ENCODE results near the gene MBNL2. TPM values are rescaled to one million over a fixed set of nuclear protein-coding genes. Genes with fewer than 3 reads are reported as not detected.

Gene MBNL2
- total RNA-seq, 2 donors from 2014 or later: 28.2 to 61.8 TPM

- DNase-seq: no peak
- peak overlapping the region; percentile 24 for H3K27ac ChIP-seq
- no peaks in the 10 kb centered on the region for H3K4me1 ChIP-seq
- H3K9ac ChIP-seq (ENCODE audit: low read depth in 2 of 2, low read length in 2 of 2): no peak overlapping the region
- no peaks in the 10 kb centered on the region for H3K36me3 ChIP-seq
- no peaks in the 10 kb centered on the region for H3K9me3 ChIP-seq
- no peak overlapping the region for H3K4me3 ChIP-seq
- intact Hi-C loops (cut with DNase I): no loop called here
- TF ChIP-seq, protein P1, sequence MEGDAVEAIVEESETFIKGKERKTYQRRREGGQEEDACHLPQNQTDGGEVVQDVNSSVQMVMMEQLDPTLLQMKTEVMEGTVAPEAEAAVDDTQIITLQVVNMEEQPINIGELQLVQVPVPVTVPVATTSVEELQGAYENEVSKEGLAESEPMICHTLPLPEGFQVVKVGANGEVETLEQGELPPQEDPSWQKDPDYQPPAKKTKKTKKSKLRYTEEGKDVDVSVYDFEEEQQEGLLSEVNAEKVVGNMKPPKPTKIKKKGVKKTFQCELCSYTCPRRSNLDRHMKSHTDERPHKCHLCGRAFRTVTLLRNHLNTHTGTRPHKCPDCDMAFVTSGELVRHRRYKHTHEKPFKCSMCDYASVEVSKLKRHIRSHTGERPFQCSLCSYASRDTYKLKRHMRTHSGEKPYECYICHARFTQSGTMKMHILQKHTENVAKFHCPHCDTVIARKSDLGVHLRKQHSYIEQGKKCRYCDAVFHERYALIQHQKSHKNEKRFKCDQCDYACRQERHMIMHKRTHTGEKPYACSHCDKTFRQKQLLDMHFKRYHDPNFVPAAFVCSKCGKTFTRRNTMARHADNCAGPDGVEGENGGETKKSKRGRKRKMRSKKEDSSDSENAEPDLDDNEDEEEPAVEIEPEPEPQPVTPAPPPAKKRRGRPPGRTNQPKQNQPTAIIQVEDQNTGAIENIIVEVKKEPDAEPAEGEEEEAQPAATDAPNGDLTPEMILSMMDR (IDR thresholded peaks at IDR 0.05): no peak
- no peaks in the 10 kb centered on the region for H3K27me3 ChIP-seq
Observed at GRCh38 chr13:97422118-97423054, 200.3 kb downstream of the MBNL2 start.

DNA sequence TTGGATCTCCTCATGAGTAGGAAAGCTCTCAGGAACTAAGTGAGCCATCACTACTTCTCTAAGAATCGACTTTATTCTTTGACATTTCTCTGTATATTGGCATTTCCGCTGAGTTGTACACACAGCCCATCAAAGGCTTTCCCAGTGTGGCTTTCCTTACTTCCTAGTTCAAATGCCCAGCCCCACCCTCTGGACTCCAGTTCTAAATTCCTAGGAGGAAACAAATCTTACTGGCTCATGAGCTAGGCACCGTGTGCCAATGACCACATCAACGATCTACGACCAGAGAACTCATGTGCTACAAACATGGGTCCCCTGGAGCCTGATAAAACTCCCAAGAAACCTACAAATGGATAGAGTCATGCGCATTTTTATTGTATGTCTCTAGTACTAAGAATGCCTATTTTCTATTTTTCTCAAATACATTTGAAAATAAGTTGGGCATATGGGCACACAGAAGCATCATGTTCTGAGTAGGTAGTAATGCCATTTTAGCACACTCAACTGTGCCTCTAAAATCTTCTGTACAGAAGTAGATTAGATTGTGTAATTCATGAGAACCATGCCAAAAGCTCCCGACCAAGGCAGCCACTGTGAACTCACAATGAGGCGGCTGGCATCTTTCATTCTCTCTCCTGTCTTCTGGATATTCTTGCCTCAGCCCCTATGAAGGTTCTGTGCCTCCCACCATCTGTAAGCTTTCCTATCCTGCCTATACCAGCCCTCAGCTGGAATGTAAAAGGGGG, 201.3 kb downstream of the MBNL2 start:
- H3K27me3 ChIP-seq: no peaks in the 10 kb centered on the region
- TF ChIP-seq, protein P1 (IDR thresholded peaks at IDR 0.05): no peak
- no peak overlapping the region for H3K9ac ChIP-seq (ENCODE audit: low read depth in 2 of 2, low read length in 2 of 2)
- no peak overlapping the region for H3K4me3 ChIP-seq
- no peaks in the 10 kb centered on the region for H3K36me3 ChIP-seq
- no peaks in the 10 kb centered on the region for H3K9me3 ChIP-seq
- intact Hi-C loops (cut with DNase I): no loop called here
- no peaks in the 10 kb centered on the region for H3K4me1 ChIP-seq
- DNase-seq: no peak
- H3K27ac ChIP-seq: no peak overlapping the region

GRCh38 chr13:97425590-97425989, 203.5 kb downstream of the MBNL2 start:
- no peak overlapping the region for H3K27ac ChIP-seq
- H3K4me3 ChIP-seq: no peak overlapping the region
- H3K4me1 ChIP-seq: peaks cover 6% of the 10 kb centered on the region
- no peak overlapping the region for H3K9ac ChIP-seq (ENCODE audit: low read depth in 2 of 2, low read length in 2 of 2)
- intact Hi-C loops (cut with DNase I): no loop called here
- TF ChIP-seq, protein P1 (IDR thresholded peaks at IDR 0.05): no peak
- H3K36me3 ChIP-seq: no peaks in the 10 kb centered on the region
- no peaks in the 10 kb centered on the region for H3K27me3 ChIP-seq
- H3K9me3 ChIP-seq: no peaks in the 10 kb centered on the region
- DNase-seq: no peak

DNA sequence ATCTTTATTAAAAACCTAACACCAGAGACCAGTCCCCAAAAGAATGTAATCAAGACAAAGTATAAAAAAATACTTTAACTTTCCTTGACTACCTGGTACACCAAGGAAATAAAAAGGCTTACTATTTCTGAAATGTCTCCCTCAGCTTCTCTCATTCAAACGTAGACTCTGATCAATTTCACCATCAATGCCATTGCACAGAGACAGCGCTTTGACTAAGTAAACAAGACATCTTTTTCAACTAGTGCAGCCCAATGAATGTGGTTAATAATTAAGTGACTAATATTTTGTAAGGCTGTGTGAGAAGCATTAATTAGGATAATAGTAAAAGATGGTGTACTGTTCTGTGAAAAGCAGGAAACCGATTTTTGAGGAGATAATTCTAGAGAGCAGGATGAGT, 204.6 kb downstream of the MBNL2 start:
- Histone ChIP-seq H3K36me3 (no peaks in the 10 kb centered on the region), H3K4me1 (peaks cover 8% of the 10 kb centered on the region), H3K27me3 (no peaks in the 10 kb centered on the region), H3K4me3 (no peak overlapping the region), H3K9ac (ENCODE audit: low read depth in 2 of 2, low read length in 2 of 2) (no peak overlapping the region), H3K27ac (no peak overlapping the region), H3K9me3 (no peaks in the 10 kb centered on the region)
- TF ChIP-seq, protein P1 (IDR thresholded peaks at IDR 0.05): no peak
- no peak for DNase-seq
- intact Hi-C loops (cut with DNase I): no loop called here

- intact Hi-C loops (cut with DNase I): no loop called here
Observed at GRCh38 chr13:97429681-97430081, 207.5 kb downstream of the MBNL2 start.

More at GRCh38 chr13:97429681-97430081, 207.5 kb downstream of the MBNL2 start:
- H3K9me3 ChIP-seq: no peaks in the 10 kb centered on the region
- no peak overlapping the region for H3K9ac ChIP-seq (ENCODE audit: low read depth in 2 of 2, low read length in 2 of 2)
- H3K4me1 ChIP-seq: peaks cover 8% of the 10 kb centered on the region
- H3K4me3 ChIP-seq: no peak overlapping the region
- no peaks in the 10 kb centered on the region for H3K36me3 ChIP-seq
- H3K27ac ChIP-seq: no peak overlapping the region
- no peak for DNase-seq
- H3K27me3 ChIP-seq: no peaks in the 10 kb centered on the region
- TF ChIP-seq, protein P1 (IDR thresholded peaks at IDR 0.05): no peak
